GM23338 (cell line): Measurements from ENCODE around the gene GGT5. TPM values are rescaled to one million over a fixed set of nuclear protein-coding genes. Genes with fewer than 3 reads are reported as not detected.
"Not testable (repeated sequence)": the region's sequence is repeated elsewhere in the genome, so short reads cannot be mapped to it uniquely, and the experiment has no call there.

Source experiments
- ATAC-seq: fragments of 200-7000 bp; cut with Tn5 transposase; 3 replicates; pipeline ENCODE4 v1.9.1; 2020
- DNase-seq: peaks from one replicate; pipeline ENCODE4 v3.0.0-alpha.2; 2015; ENCODE audit warnings: low spot score
- H2AFZ ChIP-seq: fragments of 200-600 bp; sonication (generic); 2 replicates; pipeline ENCODE4 v1.8.0; 2016; ENCODE audit warnings: antibody characterized with exemption, mild to moderate bottlenecking, moderate library complexity
- H3F3A ChIP-seq: fragments of 200-600 bp; sonication (generic); replicated peaks from 2 replicates; pipeline ENCODE4 v1.8.0; 2017; ENCODE audit warnings: antibody characterized with exemption, mixed run types, low read depth
- H3K27ac ChIP-seq: fragments of 200-600 bp; sonication (generic); 2 replicates; pipeline ENCODE4 v1.6.1; 2016; ENCODE audit warnings: low read depth
- H3K27me3 ChIP-seq: fragments of 200-600 bp; sonication (generic); 2 replicates; pipeline ENCODE4 v1.8.0; 2016; ENCODE audit warnings: mild to moderate bottlenecking, mixed run types, moderate library complexity; ENCODE audit not compliant: insufficient read depth
- H3K36me3 ChIP-seq: fragments of 200-600 bp; sonication (generic); 2 replicates; pipeline ENCODE4 v1.8.0; 2016; ENCODE audit warnings: mild to moderate bottlenecking; ENCODE audit not compliant: insufficient read depth
- H3K4me1 ChIP-seq: fragments of 200-600 bp; sonication (generic); 2 replicates; pipeline ENCODE4 v1.8.0; 2016; ENCODE audit warnings: mild to moderate bottlenecking, moderate library complexity; ENCODE audit not compliant: insufficient read depth
- H3K4me2 ChIP-seq: fragments of 200-600 bp; sonication (generic); 2 replicates; pipeline ENCODE4 v1.7.1; 2017; ENCODE audit warnings: mixed run types
- H3K4me3 ChIP-seq: fragments of 200-600 bp; sonication (generic); 2 replicates; pipeline ENCODE4 v1.6.1; 2016; ENCODE audit warnings: mixed run types
- H3K79me2 ChIP-seq: fragments of 200-600 bp; sonication (generic); replicated peaks from 2 replicates; pipeline ENCODE4 v1.8.0; 2017; ENCODE audit warnings: mild to moderate bottlenecking; ENCODE audit not compliant: insufficient read depth
- H3K9me2 ChIP-seq: fragments of 200-600 bp; sonication (generic); 2 replicates; pipeline ENCODE4 v1.8.0; 2017; ENCODE audit not compliant: insufficient read depth
- H4K20me1 ChIP-seq: fragments of 200-600 bp; sonication (generic); replicated peaks from 2 replicates; pipeline ENCODE4 v1.8.0; 2017; ENCODE audit warnings: mild to moderate bottlenecking; ENCODE audit not compliant: insufficient read depth
- H3K27ac Mint-ChIP-seq: 2 replicates; pipeline ENCODE4 v1.8.0; 2020; ENCODE audit warnings: inconsistent platforms, mild to moderate bottlenecking, moderate library complexity, mixed read lengths
- H3K27me3 Mint-ChIP-seq: 3 replicates; pipeline ENCODE4 v1.8.0; 2022; ENCODE audit warnings: low read depth, mild to moderate bottlenecking, moderate library complexity, mixed read lengths, inconsistent platforms; ENCODE audit not compliant: insufficient read depth, poor library complexity
- H3K36me3 Mint-ChIP-seq: 3 replicates; pipeline ENCODE4 v1.8.0; 2021; ENCODE audit warnings: low read depth, mild to moderate bottlenecking, inconsistent platforms, moderate library complexity, mixed read lengths
- H3K4me1 Mint-ChIP-seq: 3 replicates; pipeline ENCODE4 v1.8.0; 2020; ENCODE audit warnings: mild to moderate bottlenecking, inconsistent platforms, mixed read lengths
- H3K4me3 Mint-ChIP-seq: 3 replicates; pipeline ENCODE4 v1.8.0; 2021; ENCODE audit warnings: moderate library complexity, mild to moderate bottlenecking, inconsistent platforms, mixed read lengths
- H3K9me3 Mint-ChIP-seq: 3 replicates; pipeline ENCODE4 v1.8.0; 2020; ENCODE audit warnings: moderate library complexity, mild to moderate bottlenecking, inconsistent platforms, mixed read lengths
- JUNB ChIP-seq: IDR thresholded peaks from one replicate; pipeline ENCODE4 v1.6.1; 2016; ENCODE audit warnings: antibody characterized with exemption; ENCODE audit not compliant: unreplicated experiment
- REST ChIP-seq: IDR thresholded peaks from one replicate; pipeline ENCODE4 v1.6.1; 2018; ENCODE audit warnings: antibody characterized with exemption; ENCODE audit not compliant: unreplicated experiment
- polyA plus RNA-seq: library from polyadenylated mRNA; unstranded; fragments of >200 nt; fragmentation: Nextera tagmentation; extraction: Ambion mirVana; gene quantifications from 2 replicates; pipeline ENCODE4 v1.2.1, GENCODE V29; 2016
- total RNA-seq: library from RNA; depleted of rRNA; stranded (reverse); fragments of >200 nt; shearing (Covaris generic); gene quantifications from 2 replicates; pipeline ENCODE4 v1.2.3, GENCODE V29; 2014

The GGT5 gene
- total and polyA plus RNA-seq, 2 experiments from 2014 or later = not detected

- not testable (repeated sequence) for H3K27me3 ChIP-seq, H3K9me3 Mint-ChIP-seq, H2AFZ ChIP-seq, H3K4me3 ChIP-seq, ATAC-seq, H3K36me3 Mint-ChIP-seq, H3K4me1 ChIP-seq, H3K4me2 ChIP-seq, H3K79me2 ChIP-seq, H3K27ac Mint-ChIP-seq, H4K20me1 ChIP-seq, DNase-seq, H3K4me3 Mint-ChIP-seq, H3K9me2 ChIP-seq, H3F3A ChIP-seq, H3K36me3 ChIP-seq, H3K27ac ChIP-seq
- Mint-ChIP-seq H3K4me1 (peaks cover 13% of the 10 kb centered on the region), H3K27me3 (peaks cover 13% of the 10 kb centered on the region)
Observed at GRCh38 chr22:24243417-24243816, 1.5 kb downstream of the GGT5 start.

- not testable (repeated sequence) for H3K4me2 ChIP-seq, H3K36me3 ChIP-seq, H3K27ac ChIP-seq, H3K4me3 ChIP-seq, H3K27ac Mint-ChIP-seq, H4K20me1 ChIP-seq, H3F3A ChIP-seq, H3K27me3 ChIP-seq, H3K9me2 ChIP-seq, H3K79me2 ChIP-seq, H2AFZ ChIP-seq, H3K4me1 ChIP-seq, H3K9me3 Mint-ChIP-seq, H3K36me3 Mint-ChIP-seq, H3K4me3 Mint-ChIP-seq, ATAC-seq, DNase-seq
- peaks cover 13% of the 10 kb centered on the region for H3K4me1 Mint-ChIP-seq
- peaks cover 12% of the 10 kb centered on the region for H3K27me3 Mint-ChIP-seq
Observed at GRCh38 chr22:24240985-24241692, 3.7 kb downstream of the GGT5 start.

GRCh38 chr22:24240381-24240780 is 4.5 kb downstream of the GGT5 start:
- H3K79me2 ChIP-seq = no peaks in the 10 kb centered on the region
- H3K36me3 Mint-ChIP-seq = no peaks in the 10 kb centered on the region
- H3K27me3 Mint-ChIP-seq = peaks cover 13% of the 10 kb centered on the region
- H3K27ac ChIP-seq = no peak overlapping the region
- no peak overlapping the region for H3K27ac Mint-ChIP-seq
- H3K27me3 ChIP-seq = no peaks in the 10 kb centered on the region
- H3F3A ChIP-seq = no peaks in the 10 kb centered on the region
- no peak overlapping the region for H3K4me3 ChIP-seq
- no peak for ATAC-seq
- TF ChIP-seq REST (no peak), JUNB (no peak)
- H3K9me2 ChIP-seq = no peaks in the 10 kb centered on the region
- no peaks in the 10 kb centered on the region for H4K20me1 ChIP-seq
- no peaks in the 10 kb centered on the region for H3K9me3 Mint-ChIP-seq
- H3K4me2 ChIP-seq = no peak overlapping the region
- H2AFZ ChIP-seq = no peak overlapping the region
- H3K36me3 ChIP-seq = no peaks in the 10 kb centered on the region
- DNase-seq = no peak
- no peaks in the 10 kb centered on the region for H3K4me1 ChIP-seq
- no peak overlapping the region for H3K4me3 Mint-ChIP-seq
- H3K4me1 Mint-ChIP-seq = peaks cover 13% of the 10 kb centered on the region

- H3K9me2 ChIP-seq, H3K27ac Mint-ChIP-seq, H3K27me3 ChIP-seq, H3K4me1 ChIP-seq, H3K9me3 Mint-ChIP-seq, DNase-seq, H3K4me3 Mint-ChIP-seq, H3K4me1 Mint-ChIP-seq, ATAC-seq, H3K4me3 ChIP-seq, H4K20me1 ChIP-seq, H3K36me3 Mint-ChIP-seq, H3F3A ChIP-seq, H2AFZ ChIP-seq, H3K4me2 ChIP-seq, H3K79me2 ChIP-seq, H3K27ac ChIP-seq, H3K36me3 ChIP-seq: not testable (repeated sequence)
- peaks cover 15% of the 10 kb centered on the region for H3K27me3 Mint-ChIP-seq
Observed at GRCh38 chr22:24238101-24238694, 6.7 kb downstream of the GGT5 start.
